Activated CD8-positive, alpha-beta memory T cell treated with anti-CD3 and anti-CD28 coated beads, Interleukin-2, amount 50 U/mL, for 4 hours (primary cell): ENCODE results near the gene PLPPR2.
"Not testable (repeated sequence)": the region's sequence is repeated elsewhere in the genome, so short reads cannot be mapped to it uniquely, and the experiment has no call there.

Experiments
- DNase-seq: peaks from one replicate; pipeline ENCODE4 v3.0.0-alpha.2; 2020

PLPPR2 gene

GRCh38 chr19:11340099-11340467, 15.1 kb upstream of the PLPPR2 start:
- DNase-seq, result not testable (repeated sequence)

GRCh38 chr19:11342429-11342828, 12.8 kb upstream of the PLPPR2 start:
- no peak for DNase-seq

GRCh38 chr19:11345122-11345803, 10.0 kb upstream of the PLPPR2 start:
- DNase-seq, result no peak

GRCh38 chr19:11346104-11346940, 8.9 kb upstream of the PLPPR2 start, which contains the start of the genes CCDC159 and TMEM205:
CCDC159 (plus strand) TSS chr19:11346519; CDS start chr19:11346607, 88 bp downstream.
TMEM205 (minus strand) TSS chr19:11346268; CDS start chr19:11345619, 649 bp downstream.
- DNase-seq, result peak; percentile 98

GRCh38 chr19:11347546-11348039, 7.6 kb upstream of the PLPPR2 start:
- DNase-seq, result no peak

GRCh38 chr19:11349171-11349570, 6.1 kb upstream of the PLPPR2 start:
- DNase-seq, result no peak

GRCh38 chr19:11354102-11354501, 1.1 kb upstream of the PLPPR2 start:
- not testable (repeated sequence) for DNase-seq

GRCh38 chr19:11356074-11356397, 804 bp downstream of the PLPPR2 start:
- DNase-seq, result no peak

- DNase-seq, result no peak
Observed at GRCh38 chr19:11356676-11357550, 1.7 kb downstream of the PLPPR2 start.

- no peak for DNase-seq
Observed at GRCh38 chr19:11359421-11359820, 4.2 kb downstream of the PLPPR2 start.

- DNase-seq, result no peak
Observed at GRCh38 chr19:11361037-11361770, 6.0 kb downstream of the PLPPR2 start.

- DNase-seq, result no peak
Observed at GRCh38 chr19:11361771-11362731, 6.8 kb downstream of the PLPPR2 start.

- no peak for DNase-seq
Observed at GRCh38 chr19:11363881-11364280, 8.6 kb downstream of the PLPPR2 start.

GRCh38 chr19:11364296-11364904, 9.2 kb downstream of the PLPPR2 start:
- no peak for DNase-seq

GRCh38 chr19:11364935-11365334, 9.7 kb downstream of the PLPPR2 start:
- no peak for DNase-seq

- DNase-seq, result no peak
Observed at GRCh38 chr19:11365557-11366117, 10.4 kb downstream of the PLPPR2 start.

GRCh38 chr19:11367528-11367927, 12.3 kb downstream of the PLPPR2 start:
- no peak for DNase-seq

GRCh38 chr19:11370744-11371143, 15.5 kb downstream of the PLPPR2 start:
- DNase-seq, result no peak

GRCh38 chr19:11373166-11373884, 18.1 kb downstream of the PLPPR2 start:
- DNase-seq, result no peak
